GM23338 (cell line): ENCODE results near the gene HBB. TPM values are rescaled to one million over a fixed set of nuclear protein-coding genes. Genes with fewer than 3 reads are reported as not detected.

ENCODE experiments used
- ATAC-seq: fragments of 200-7000 bp; cut with Tn5 transposase; 3 replicates; pipeline ENCODE4 v1.9.1; 2020
- DNase-seq: peaks from one replicate; pipeline ENCODE4 v3.0.0-alpha.2; 2015; ENCODE audit warnings: low spot score
- H2AFZ ChIP-seq: fragments of 200-600 bp; sonication (generic); 2 replicates; pipeline ENCODE4 v1.8.0; 2016; ENCODE audit warnings: antibody characterized with exemption, mild to moderate bottlenecking, moderate library complexity
- H3F3A ChIP-seq: fragments of 200-600 bp; sonication (generic); replicated peaks from 2 replicates; pipeline ENCODE4 v1.8.0; 2017; ENCODE audit warnings: antibody characterized with exemption, mixed run types, low read depth
- H3K27ac ChIP-seq: fragments of 200-600 bp; sonication (generic); 2 replicates; pipeline ENCODE4 v1.6.1; 2016; ENCODE audit warnings: low read depth
- H3K27me3 ChIP-seq: fragments of 200-600 bp; sonication (generic); 2 replicates; pipeline ENCODE4 v1.8.0; 2016; ENCODE audit warnings: mild to moderate bottlenecking, mixed run types, moderate library complexity; ENCODE audit not compliant: insufficient read depth
- H3K36me3 ChIP-seq: fragments of 200-600 bp; sonication (generic); 2 replicates; pipeline ENCODE4 v1.8.0; 2016; ENCODE audit warnings: mild to moderate bottlenecking; ENCODE audit not compliant: insufficient read depth
- H3K4me1 ChIP-seq: fragments of 200-600 bp; sonication (generic); 2 replicates; pipeline ENCODE4 v1.8.0; 2016; ENCODE audit warnings: mild to moderate bottlenecking, moderate library complexity; ENCODE audit not compliant: insufficient read depth
- H3K4me2 ChIP-seq: fragments of 200-600 bp; sonication (generic); 2 replicates; pipeline ENCODE4 v1.7.1; 2017; ENCODE audit warnings: mixed run types
- H3K4me3 ChIP-seq: fragments of 200-600 bp; sonication (generic); 2 replicates; pipeline ENCODE4 v1.6.1; 2016; ENCODE audit warnings: mixed run types
- H3K79me2 ChIP-seq: fragments of 200-600 bp; sonication (generic); replicated peaks from 2 replicates; pipeline ENCODE4 v1.8.0; 2017; ENCODE audit warnings: mild to moderate bottlenecking; ENCODE audit not compliant: insufficient read depth
- H3K9me2 ChIP-seq: fragments of 200-600 bp; sonication (generic); 2 replicates; pipeline ENCODE4 v1.8.0; 2017; ENCODE audit not compliant: insufficient read depth
- H4K20me1 ChIP-seq: fragments of 200-600 bp; sonication (generic); replicated peaks from 2 replicates; pipeline ENCODE4 v1.8.0; 2017; ENCODE audit warnings: mild to moderate bottlenecking; ENCODE audit not compliant: insufficient read depth
- H3K27ac Mint-ChIP-seq: 2 replicates; pipeline ENCODE4 v1.8.0; 2020; ENCODE audit warnings: inconsistent platforms, mild to moderate bottlenecking, moderate library complexity, mixed read lengths
- H3K27me3 Mint-ChIP-seq: 3 replicates; pipeline ENCODE4 v1.8.0; 2022; ENCODE audit warnings: low read depth, mild to moderate bottlenecking, moderate library complexity, mixed read lengths, inconsistent platforms; ENCODE audit not compliant: insufficient read depth, poor library complexity
- H3K36me3 Mint-ChIP-seq: 3 replicates; pipeline ENCODE4 v1.8.0; 2021; ENCODE audit warnings: low read depth, mild to moderate bottlenecking, inconsistent platforms, moderate library complexity, mixed read lengths
- H3K4me1 Mint-ChIP-seq: 3 replicates; pipeline ENCODE4 v1.8.0; 2020; ENCODE audit warnings: mild to moderate bottlenecking, inconsistent platforms, mixed read lengths
- H3K4me3 Mint-ChIP-seq: 3 replicates; pipeline ENCODE4 v1.8.0; 2021; ENCODE audit warnings: moderate library complexity, mild to moderate bottlenecking, inconsistent platforms, mixed read lengths
- H3K9me3 Mint-ChIP-seq: 3 replicates; pipeline ENCODE4 v1.8.0; 2020; ENCODE audit warnings: moderate library complexity, mild to moderate bottlenecking, inconsistent platforms, mixed read lengths
- CREB1 ChIP-seq: fragments of 250-450 bp; sonication (Bioruptor Pico); IDR thresholded peaks from 2 replicates; pipeline ENCODE4 v1.5.0; 2020; ENCODE audit warnings: low read depth, mild to moderate bottlenecking, moderate library complexity
- EZH2 ChIP-seq: fragments of 200-600 bp; sonication (generic); IDR thresholded peaks from one replicate; pipeline ENCODE4 v1.8.0; 2017; ENCODE audit warnings: antibody characterized with exemption, mild to moderate bottlenecking, low read depth; ENCODE audit not compliant: unreplicated experiment
- EZH2phosphoT487 ChIP-seq: fragments of 200-600 bp; sonication (generic); IDR thresholded peaks from one replicate; pipeline ENCODE4 v1.8.1; 2018; ENCODE audit warnings: antibody characterized with exemption; ENCODE audit not compliant: unreplicated experiment
- JUNB ChIP-seq: IDR thresholded peaks from one replicate; pipeline ENCODE4 v1.6.1; 2016; ENCODE audit warnings: antibody characterized with exemption; ENCODE audit not compliant: unreplicated experiment
- NANOG ChIP-seq: IDR thresholded peaks from 2 replicates; pipeline ENCODE4 v1.6.1; 2016; ENCODE audit warnings: antibody characterized with exemption, borderline replicate concordance
- STAT1 ChIP-seq: IDR thresholded peaks from one replicate; pipeline ENCODE4 v1.6.1; 2016; ENCODE audit warnings: antibody characterized with exemption; ENCODE audit not compliant: unreplicated experiment
- ZNF114 ChIP-seq: fragments of 250-450 bp; sonication (Bioruptor Pico); IDR thresholded peaks from 2 replicates; pipeline ENCODE4 v1.5.0; 2020; ENCODE audit warnings: mild to moderate bottlenecking, moderate library complexity
- ZNF331 ChIP-seq: fragments of 250-450 bp; sonication (Bioruptor Pico); IDR thresholded peaks from 2 replicates; pipeline ENCODE4 v1.5.0; 2020; ENCODE audit warnings: low read depth, mild to moderate bottlenecking, moderate library complexity
- polyA plus RNA-seq: library from polyadenylated mRNA; unstranded; fragments of >200 nt; fragmentation: Nextera tagmentation; extraction: Ambion mirVana; gene quantifications from 2 replicates; pipeline ENCODE4 v1.2.1, GENCODE V29; 2016
- total RNA-seq: library from RNA; depleted of rRNA; stranded (reverse); fragments of >200 nt; shearing (Covaris generic); gene quantifications from 2 replicates; pipeline ENCODE4 v1.2.3, GENCODE V29; 2014
- TF ChIP-seq, protein P1 (sequence below): IDR thresholded peaks from one replicate; pipeline ENCODE4 v1.6.1; 2018; ENCODE audit warnings: antibody characterized with exemption; ENCODE audit not compliant: unreplicated experiment
- TF ChIP-seq, protein P2 (sequence below), 2 experiments: fragments of 200-600 bp in 1 of 2; sonication (generic) in 1 of 2; conservative IDR thresholded peaks; 2 replicates each; pipeline versions ENCODE4 v1.5.1 to v1.6.1; 2016 to 2017; ENCODE audit warnings: antibody characterized with exemption in 2 of 2, low read depth in 2 of 2, mild to moderate bottlenecking in 2 of 2, moderate library complexity in 1 of 2
- TF ChIP-seq, protein P3 (sequence below): IDR thresholded peaks from 2 replicates; pipeline ENCODE4 v1.6.1; 2016; ENCODE audit warnings: antibody characterized with exemption

HBB gene
- total and polyA plus RNA-seq, 2 experiments from 2014 or later, result not detected

DNA sequence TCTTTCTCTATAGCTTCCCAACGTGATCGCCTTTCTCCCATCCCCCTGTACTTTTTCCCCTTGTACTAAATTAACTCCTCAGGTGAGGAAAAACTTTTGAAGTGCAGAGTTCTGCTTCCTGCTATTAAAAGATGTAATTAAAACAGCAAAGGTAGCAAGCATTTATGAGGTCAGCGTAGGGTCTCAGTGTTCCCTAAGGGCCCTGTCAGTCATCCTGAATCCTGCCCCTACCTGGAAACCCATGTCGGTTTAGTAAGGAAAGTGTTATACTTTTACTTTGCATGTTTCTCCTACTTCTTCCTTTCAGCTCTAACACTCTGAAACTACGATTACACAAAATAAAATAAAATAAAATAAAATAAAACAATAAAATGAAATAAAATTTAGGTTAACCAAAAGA lies 1.3 kb upstream of the HBB start:
- peaks cover 4% of the 10 kb centered on the region; the same call in 1 of the 3 replicates for H3K9me3 Mint-ChIP-seq
- Histone ChIP-seq H2AFZ (no peak overlapping the region), H3F3A (no peaks in the 10 kb centered on the region), H3K36me3 (no peaks in the 10 kb centered on the region), H3K79me2 (no peaks in the 10 kb centered on the region), H4K20me1 (no peaks in the 10 kb centered on the region), H3K4me3 (no peak overlapping the region), H3K27me3 (no peaks in the 10 kb centered on the region), H3K4me1 (no peaks in the 10 kb centered on the region), H3K9me2 (no peaks in the 10 kb centered on the region), H3K4me2 (no peak overlapping the region), H3K27ac (no peak overlapping the region)
- H3K27me3 Mint-ChIP-seq, result no peaks in the 10 kb centered on the region
- no peaks in the 10 kb centered on the region; the same call in 2 of the 3 replicates for H3K36me3 Mint-ChIP-seq
- no peak for TF ChIP-seq EZH2
- no peak for TF ChIP-seq ZNF331 (CRISPR knock-in tag)
- no peak for TF ChIP-seq ZNF114 (CRISPR knock-in tag)
- no peak for TF ChIP-seq EZH2phosphoT487
- TF ChIP-seq, protein P1, sequence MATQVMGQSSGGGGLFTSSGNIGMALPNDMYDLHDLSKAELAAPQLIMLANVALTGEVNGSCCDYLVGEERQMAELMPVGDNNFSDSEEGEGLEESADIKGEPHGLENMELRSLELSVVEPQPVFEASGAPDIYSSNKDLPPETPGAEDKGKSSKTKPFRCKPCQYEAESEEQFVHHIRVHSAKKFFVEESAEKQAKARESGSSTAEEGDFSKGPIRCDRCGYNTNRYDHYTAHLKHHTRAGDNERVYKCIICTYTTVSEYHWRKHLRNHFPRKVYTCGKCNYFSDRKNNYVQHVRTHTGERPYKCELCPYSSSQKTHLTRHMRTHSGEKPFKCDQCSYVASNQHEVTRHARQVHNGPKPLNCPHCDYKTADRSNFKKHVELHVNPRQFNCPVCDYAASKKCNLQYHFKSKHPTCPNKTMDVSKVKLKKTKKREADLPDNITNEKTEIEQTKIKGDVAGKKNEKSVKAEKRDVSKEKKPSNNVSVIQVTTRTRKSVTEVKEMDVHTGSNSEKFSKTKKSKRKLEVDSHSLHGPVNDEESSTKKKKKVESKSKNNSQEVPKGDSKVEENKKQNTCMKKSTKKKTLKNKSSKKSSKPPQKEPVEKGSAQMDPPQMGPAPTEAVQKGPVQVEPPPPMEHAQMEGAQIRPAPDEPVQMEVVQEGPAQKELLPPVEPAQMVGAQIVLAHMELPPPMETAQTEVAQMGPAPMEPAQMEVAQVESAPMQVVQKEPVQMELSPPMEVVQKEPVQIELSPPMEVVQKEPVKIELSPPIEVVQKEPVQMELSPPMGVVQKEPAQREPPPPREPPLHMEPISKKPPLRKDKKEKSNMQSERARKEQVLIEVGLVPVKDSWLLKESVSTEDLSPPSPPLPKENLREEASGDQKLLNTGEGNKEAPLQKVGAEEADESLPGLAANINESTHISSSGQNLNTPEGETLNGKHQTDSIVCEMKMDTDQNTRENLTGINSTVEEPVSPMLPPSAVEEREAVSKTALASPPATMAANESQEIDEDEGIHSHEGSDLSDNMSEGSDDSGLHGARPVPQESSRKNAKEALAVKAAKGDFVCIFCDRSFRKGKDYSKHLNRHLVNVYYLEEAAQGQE, result no peak
- no peak for TF ChIP-seq STAT1
- TF ChIP-seq JUNB, result no peak
- TF ChIP-seq NANOG, result no peak
- TF ChIP-seq, protein P2, sequence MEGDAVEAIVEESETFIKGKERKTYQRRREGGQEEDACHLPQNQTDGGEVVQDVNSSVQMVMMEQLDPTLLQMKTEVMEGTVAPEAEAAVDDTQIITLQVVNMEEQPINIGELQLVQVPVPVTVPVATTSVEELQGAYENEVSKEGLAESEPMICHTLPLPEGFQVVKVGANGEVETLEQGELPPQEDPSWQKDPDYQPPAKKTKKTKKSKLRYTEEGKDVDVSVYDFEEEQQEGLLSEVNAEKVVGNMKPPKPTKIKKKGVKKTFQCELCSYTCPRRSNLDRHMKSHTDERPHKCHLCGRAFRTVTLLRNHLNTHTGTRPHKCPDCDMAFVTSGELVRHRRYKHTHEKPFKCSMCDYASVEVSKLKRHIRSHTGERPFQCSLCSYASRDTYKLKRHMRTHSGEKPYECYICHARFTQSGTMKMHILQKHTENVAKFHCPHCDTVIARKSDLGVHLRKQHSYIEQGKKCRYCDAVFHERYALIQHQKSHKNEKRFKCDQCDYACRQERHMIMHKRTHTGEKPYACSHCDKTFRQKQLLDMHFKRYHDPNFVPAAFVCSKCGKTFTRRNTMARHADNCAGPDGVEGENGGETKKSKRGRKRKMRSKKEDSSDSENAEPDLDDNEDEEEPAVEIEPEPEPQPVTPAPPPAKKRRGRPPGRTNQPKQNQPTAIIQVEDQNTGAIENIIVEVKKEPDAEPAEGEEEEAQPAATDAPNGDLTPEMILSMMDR (conservative IDR thresholded peaks at IDR 0.05; ENCODE audit: low read depth in 2 of 2), result no peak
- TF ChIP-seq, protein P3, sequence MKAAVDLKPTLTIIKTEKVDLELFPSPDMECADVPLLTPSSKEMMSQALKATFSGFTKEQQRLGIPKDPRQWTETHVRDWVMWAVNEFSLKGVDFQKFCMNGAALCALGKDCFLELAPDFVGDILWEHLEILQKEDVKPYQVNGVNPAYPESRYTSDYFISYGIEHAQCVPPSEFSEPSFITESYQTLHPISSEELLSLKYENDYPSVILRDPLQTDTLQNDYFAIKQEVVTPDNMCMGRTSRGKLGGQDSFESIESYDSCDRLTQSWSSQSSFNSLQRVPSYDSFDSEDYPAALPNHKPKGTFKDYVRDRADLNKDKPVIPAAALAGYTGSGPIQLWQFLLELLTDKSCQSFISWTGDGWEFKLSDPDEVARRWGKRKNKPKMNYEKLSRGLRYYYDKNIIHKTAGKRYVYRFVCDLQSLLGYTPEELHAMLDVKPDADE, result no peak
- no peak for TF ChIP-seq CREB1 (CRISPR knock-in tag)
- ATAC-seq, result no peak
- H3K4me1 Mint-ChIP-seq, result no peaks in the 10 kb centered on the region
- no peak overlapping the region for H3K27ac Mint-ChIP-seq
- DNase-seq, result no peak
- no peak overlapping the region for H3K4me3 Mint-ChIP-seq
